ENCODE measurements around the gene SULT1C4. TPM values are rescaled to one million over a fixed set of nuclear protein-coding genes. Genes with fewer than 3 reads are reported as not detected.

The SULT1C4 gene
- total and polyA plus RNA-seq, 2 of the 8 experiments (the other 6 are each of a cell fraction or from before 2014, with no cell fraction given): 1.5 to 2.1 TPM

GRCh38 chr2:108413711-108414095 lies 35.9 kb downstream of the SULT1C4 start:
- H2AFZ ChIP-seq (ENCODE audit: low read length): no peak overlapping the region
- no peak overlapping the region for H2BK120ac ChIP-seq (replicated peaks; ENCODE audit: low read depth, low read length)
- DNase-seq (ENCODE audit: low read depth in 1 of 2, low spot score in 2 of 2): no peak
- H4K91ac ChIP-seq (replicated peaks; ENCODE audit: insufficient read length, low read length): no peak overlapping the region
- H4K5ac ChIP-seq (ENCODE audit: insufficient read length, low read depth, low read length): no peak overlapping the region
- H3K18ac ChIP-seq (ENCODE audit: extremely low read depth, low read length): no peak overlapping the region
- no peak overlapping the region for H3K4me2 ChIP-seq (ENCODE audit: insufficient read depth in 1 of 2, low read depth in 2 of 2, low read length in 2 of 2)
- H2BK20ac ChIP-seq (ENCODE audit: low read length): no peak overlapping the region
- H2AK5ac ChIP-seq (ENCODE audit: low read depth, low read length): no peak overlapping the region
- H3K36me3 ChIP-seq (ENCODE audit: control insufficient read depth in 2 of 4, insufficient read depth in 4 of 4, low read length in 3 of 4): no peaks in the 10 kb centered on the region
- no peaks in the 10 kb centered on the region for H3K9me3 ChIP-seq (ENCODE audit: insufficient read depth in 2 of 2, low read depth in 1 of 2, low read length in 1 of 2)
- no peak overlapping the region for H3K14ac ChIP-seq (ENCODE audit: insufficient read length)
- POLR2A ChIA-PET (ENCODE audit: partially characterized antibody): interaction anchor here (0.6 kb wide), 1 partner anchor 122 kb away, joined by 3 read pairs; no protein-coding TSS in a partner anchor
- H3K56ac ChIP-seq (replicated peaks; ENCODE audit: insufficient read length, low read depth, low read length): no peak overlapping the region
- WGBS, 2 experiments (ENCODE audit: extremely low coverage in 1 of 2, insufficient coverage in 1 of 2, insufficient read length in 1 of 2, insufficient replicate concordance in 2 of 2, low coverage in 1 of 2, low lambda C conversion rate in 2 of 2, missing lambda C conversion rate in 1 of 2): 81% methylated on average over 1 of the region's 1 CpG; no CpG with 5 or more reads in 1 of the 2 experiments
- H4K20me1 ChIP-seq (replicated peaks in 1 of 2; ENCODE audit: control insufficient read depth in 1 of 2, insufficient read depth in 2 of 2, low read length in 2 of 2): no peaks in the 10 kb centered on the region
- H3K27ac ChIP-seq (ENCODE audit: low read depth, low read length): no peak overlapping the region
- H3K79me2 ChIP-seq (ENCODE audit: control insufficient read depth in 1 of 2, insufficient read depth in 2 of 2, low read length in 2 of 2): no peaks in the 10 kb centered on the region
- H3K27me3 ChIP-seq (replicated peaks in 1 of 4; ENCODE audit: control insufficient read depth in 3 of 4, extremely low read depth in 1 of 4, insufficient read depth in 3 of 4, low read length in 3 of 4): no peaks in the 10 kb centered on the region
- H2BK15ac ChIP-seq (ENCODE audit: low read length): no peak overlapping the region
- H3K23ac ChIP-seq (ENCODE audit: insufficient read length): no peak overlapping the region
- H2BK12ac ChIP-seq (ENCODE audit: low read depth, low read length): no peak overlapping the region
- no peaks in the 10 kb centered on the region for H3K4me1 ChIP-seq (replicated peaks in 1 of 4; ENCODE audit: control insufficient read depth in 3 of 4, insufficient read depth in 4 of 4, low read length in 3 of 4)
- H3K4ac ChIP-seq (replicated peaks; ENCODE audit: insufficient read length, low read depth, low read length): no peak overlapping the region
- no peak overlapping the region for H3K9ac ChIP-seq (replicated peaks in 1 of 4; ENCODE audit: extremely low read depth in 1 of 4, low read depth in 3 of 4, low read length in 3 of 4)
- H3K79me1 ChIP-seq (ENCODE audit: low read depth, low read length): no peaks in the 10 kb centered on the region
- H3K4me3 ChIP-seq (ENCODE audit: extremely low read depth in 1 of 4, insufficient read depth in 2 of 4, low read depth in 3 of 4, low read length in 4 of 4): no peak overlapping the region
- no peak overlapping the region for H2BK5ac ChIP-seq (ENCODE audit: low read depth, low read length)
- CTCF ChIA-PET (ENCODE audit: partially characterized antibody): interaction anchor here (1.6 kb wide), 1 partner anchor 14 kb away, joined by 4 read pairs; no protein-coding TSS in a partner anchor
- H3K23me2 ChIP-seq (ENCODE audit: low read depth, low read length): no peaks in the 10 kb centered on the region
- no peak overlapping the region for H4K8ac ChIP-seq (ENCODE audit: extremely low read depth, insufficient read depth, low read length)
- FAIRE-seq: no peak
- TF ChIP-seq TAF1 (IDR thresholded peaks at IDR 0.05; ENCODE audit: low read depth, low read length) (no peak), CEBPB (IDR thresholded peaks at IDR 0.05; ENCODE audit: low read depth, low read length) (no peak), MAFK (IDR thresholded peaks at IDR 0.05; ENCODE audit: low read depth, low read length) (no peak), BCL11A (IDR thresholded peaks at IDR 0.05; ENCODE audit: low read depth in 2 of 2, low read length in 2 of 2) (no peak), EGR1 (IDR thresholded peaks at IDR 0.05; ENCODE audit: borderline replicate concordance, low read depth, low read length) (no peak), USF2 (IDR thresholded peaks at IDR 0.05; ENCODE audit: low read length) (no peak), SP4 (IDR thresholded peaks at IDR 0.05; ENCODE audit: low read length) (no peak), SIX5 (IDR thresholded peaks at IDR 0.05; ENCODE audit: low read depth, low read length) (no peak), SIRT6 (IDR thresholded peaks at IDR 0.05; ENCODE audit: low read length) (no peak), JUND (IDR thresholded peaks at IDR 0.05; ENCODE audit: low read length) (no peak), BRCA1 (IDR thresholded peaks at IDR 0.05; ENCODE audit: low read depth, low read length) (no peak), CHD1 (IDR thresholded peaks at IDR 0.05; ENCODE audit: low read depth, low read length) (no peak), SP1 (IDR thresholded peaks at IDR 0.05; ENCODE audit: low read depth, low read length) (no peak), GTF2F1 (IDR thresholded peaks at IDR 0.05; ENCODE audit: borderline replicate concordance, low read depth, low read length) (no peak)
- TF ChIP-seq, protein P1, sequence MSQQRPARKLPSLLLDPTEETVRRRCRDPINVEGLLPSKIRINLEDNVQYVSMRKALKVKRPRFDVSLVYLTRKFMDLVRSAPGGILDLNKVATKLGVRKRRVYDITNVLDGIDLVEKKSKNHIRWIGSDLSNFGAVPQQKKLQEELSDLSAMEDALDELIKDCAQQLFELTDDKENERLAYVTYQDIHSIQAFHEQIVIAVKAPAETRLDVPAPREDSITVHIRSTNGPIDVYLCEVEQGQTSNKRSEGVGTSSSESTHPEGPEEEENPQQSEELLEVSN (IDR thresholded peaks at IDR 0.05): no peak

Measured in H1 (cell line).